ENCODE results near the gene SP6.

SP6 gene

DNA sequence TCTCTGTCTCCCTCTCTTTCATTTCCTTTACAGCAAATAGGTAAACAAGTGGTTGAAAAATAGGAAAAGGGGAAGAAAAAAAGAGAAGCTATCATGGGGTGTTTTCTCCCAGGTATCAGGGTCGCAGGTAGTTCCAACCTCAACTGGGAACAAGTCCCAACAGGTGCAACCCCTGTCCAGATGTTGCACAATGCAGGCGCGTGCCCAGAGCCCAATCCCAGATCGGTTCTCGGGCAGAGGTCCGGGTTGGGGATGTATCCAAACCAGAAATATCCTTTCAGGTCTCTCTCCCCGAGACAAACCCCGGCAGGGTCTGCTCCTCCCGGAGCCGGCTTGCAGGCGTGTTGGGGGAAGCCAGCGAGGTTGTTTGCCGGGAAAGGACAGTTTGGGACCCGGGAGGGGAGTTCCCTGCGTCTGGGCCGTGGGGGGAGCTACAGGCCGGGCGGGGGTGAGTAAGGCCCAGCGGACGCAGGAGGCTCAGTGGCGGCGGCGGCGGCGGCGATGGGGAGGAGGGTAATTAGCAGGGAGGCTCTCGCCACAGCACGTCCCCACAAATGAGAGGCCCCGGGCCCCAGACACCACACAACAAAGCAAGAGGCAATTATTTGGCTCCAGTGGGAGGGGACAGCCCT lies 21.2 kb upstream of the SP6 start:
- DNase-seq (ENCODE audit: low read depth): no peak
- TF ChIP-seq, protein P1, sequence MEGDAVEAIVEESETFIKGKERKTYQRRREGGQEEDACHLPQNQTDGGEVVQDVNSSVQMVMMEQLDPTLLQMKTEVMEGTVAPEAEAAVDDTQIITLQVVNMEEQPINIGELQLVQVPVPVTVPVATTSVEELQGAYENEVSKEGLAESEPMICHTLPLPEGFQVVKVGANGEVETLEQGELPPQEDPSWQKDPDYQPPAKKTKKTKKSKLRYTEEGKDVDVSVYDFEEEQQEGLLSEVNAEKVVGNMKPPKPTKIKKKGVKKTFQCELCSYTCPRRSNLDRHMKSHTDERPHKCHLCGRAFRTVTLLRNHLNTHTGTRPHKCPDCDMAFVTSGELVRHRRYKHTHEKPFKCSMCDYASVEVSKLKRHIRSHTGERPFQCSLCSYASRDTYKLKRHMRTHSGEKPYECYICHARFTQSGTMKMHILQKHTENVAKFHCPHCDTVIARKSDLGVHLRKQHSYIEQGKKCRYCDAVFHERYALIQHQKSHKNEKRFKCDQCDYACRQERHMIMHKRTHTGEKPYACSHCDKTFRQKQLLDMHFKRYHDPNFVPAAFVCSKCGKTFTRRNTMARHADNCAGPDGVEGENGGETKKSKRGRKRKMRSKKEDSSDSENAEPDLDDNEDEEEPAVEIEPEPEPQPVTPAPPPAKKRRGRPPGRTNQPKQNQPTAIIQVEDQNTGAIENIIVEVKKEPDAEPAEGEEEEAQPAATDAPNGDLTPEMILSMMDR (IDR thresholded peaks at IDR 0.05; ENCODE audit: control insufficient read depth, insufficient read depth, low read depth, low read length, missing control alignments): no peak

DNA sequence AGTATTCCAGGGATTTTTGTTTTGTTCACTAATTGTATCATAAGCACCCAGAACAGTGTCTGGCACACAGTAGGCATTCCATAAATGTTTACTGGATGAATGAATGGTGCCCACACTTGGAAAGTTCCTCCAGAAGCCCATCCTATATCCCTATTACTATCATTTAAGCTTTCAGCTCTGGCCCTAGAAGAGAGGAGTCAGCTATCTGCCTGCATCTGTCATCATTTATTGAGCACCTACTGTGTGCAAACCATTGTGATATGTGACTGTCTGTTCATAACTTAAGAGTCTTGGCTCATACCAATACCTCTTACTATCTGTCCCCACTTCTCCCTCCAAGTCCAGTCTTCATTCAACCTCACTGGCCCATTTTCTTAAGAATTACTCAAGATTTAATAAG lies 20.1 kb upstream of the SP6 start:
- TF ChIP-seq, protein P1 (IDR thresholded peaks at IDR 0.05; ENCODE audit: control insufficient read depth, insufficient read depth, low read depth, low read length, missing control alignments): no peak
- H3K4me3 ChIP-seq (ENCODE audit: control insufficient read depth, low read depth, low read length): no peak overlapping the region
- no peak for DNase-seq (ENCODE audit: low read depth)

More for the DNA sequence above, 21.2 kb upstream of the SP6 start:
- H3K4me3 ChIP-seq (ENCODE audit: control insufficient read depth, low read depth, low read length): peak overlapping the region; percentile 8; the same call in 1 of the 2 replicates

DNA sequence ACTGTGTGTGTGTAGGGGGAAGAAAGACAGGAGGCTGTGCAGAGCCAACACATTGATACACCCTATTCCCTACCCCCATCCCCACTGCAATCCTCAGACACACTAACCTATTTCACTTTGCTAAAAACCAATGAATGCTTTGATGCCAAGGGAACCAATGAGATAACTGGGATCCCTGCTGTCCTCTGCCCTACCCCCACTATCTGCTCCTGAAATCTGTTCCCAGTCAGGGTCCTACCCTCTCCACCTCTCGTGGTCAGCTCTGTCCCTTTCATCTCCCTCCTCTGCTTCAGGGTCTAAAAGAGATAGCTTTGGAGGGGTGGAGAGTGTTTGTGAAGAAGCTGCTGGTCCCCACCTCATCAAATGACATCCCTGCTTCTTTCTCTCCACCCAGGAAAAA lies 19.1 kb upstream of the SP6 start:
- TF ChIP-seq, protein P1 (IDR thresholded peaks at IDR 0.05; ENCODE audit: control insufficient read depth, insufficient read depth, low read depth, low read length, missing control alignments): no peak
- DNase-seq (ENCODE audit: low read depth): no peak
- H3K4me3 ChIP-seq (ENCODE audit: control insufficient read depth, low read depth, low read length): no peak overlapping the region

DNA sequence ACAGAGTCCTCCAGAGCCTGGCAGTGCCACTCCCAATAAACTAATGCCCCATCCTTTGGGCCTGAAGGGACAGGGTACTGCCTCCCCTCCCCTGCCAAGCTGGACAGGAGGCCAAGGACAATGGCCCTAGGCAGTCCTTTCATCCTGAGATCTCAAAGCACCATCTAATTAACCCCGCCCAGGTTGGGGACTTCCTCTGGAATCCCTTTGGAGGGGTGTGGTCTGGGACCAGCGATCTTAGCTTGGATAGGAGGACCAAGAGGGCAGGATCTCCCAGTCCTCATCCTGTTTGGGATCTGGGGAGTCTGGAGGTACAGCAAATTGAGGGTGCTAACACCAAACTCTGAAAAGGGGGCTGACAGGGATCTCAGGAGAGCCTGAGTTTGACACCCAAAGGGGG lies 18.2 kb upstream of the SP6 start:
- TF ChIP-seq, protein P1 (IDR thresholded peaks at IDR 0.05; ENCODE audit: control insufficient read depth, insufficient read depth, low read depth, low read length, missing control alignments): no peak
- H3K4me3 ChIP-seq (ENCODE audit: control insufficient read depth, low read depth, low read length): no peak overlapping the region
- no peak for DNase-seq (ENCODE audit: low read depth)

DNA sequence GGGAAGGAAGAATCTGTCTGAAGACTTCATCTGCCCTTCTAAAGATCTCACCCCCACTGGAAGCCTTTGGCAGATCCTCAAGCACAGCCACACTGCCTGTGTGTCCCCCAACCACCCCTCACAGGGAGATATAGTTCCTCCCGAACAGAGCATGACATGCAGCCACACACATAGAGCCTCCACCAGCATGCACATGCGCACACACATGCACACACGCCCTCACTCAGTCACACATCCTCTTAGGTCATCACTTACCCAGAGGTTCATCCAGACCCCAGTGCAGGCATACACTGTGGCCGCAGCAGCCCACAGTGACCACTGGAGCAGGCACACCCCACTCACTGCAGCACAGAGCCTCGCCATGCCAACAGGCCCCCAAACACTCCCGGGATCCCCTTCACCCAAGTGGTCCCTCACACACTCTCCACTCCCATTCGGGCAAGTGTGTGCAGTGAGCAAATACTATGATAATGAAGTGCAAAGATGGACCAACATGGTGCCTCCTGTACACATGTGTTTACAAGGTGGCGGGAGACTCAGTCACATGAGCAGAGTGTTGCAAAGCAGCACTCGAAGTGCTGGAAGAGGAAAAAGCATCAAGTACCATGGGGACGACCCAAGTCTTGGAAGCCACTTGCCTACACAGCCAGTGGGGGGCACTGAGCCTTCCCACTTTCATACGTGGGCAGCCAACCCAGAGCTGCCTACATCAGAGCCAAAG lies 17.0 kb upstream of the SP6 start:
- TF ChIP-seq, protein P1 (IDR thresholded peaks at IDR 0.05; ENCODE audit: control insufficient read depth, insufficient read depth, low read depth, low read length, missing control alignments): no peak
- no peak for DNase-seq (ENCODE audit: low read depth)

DNA sequence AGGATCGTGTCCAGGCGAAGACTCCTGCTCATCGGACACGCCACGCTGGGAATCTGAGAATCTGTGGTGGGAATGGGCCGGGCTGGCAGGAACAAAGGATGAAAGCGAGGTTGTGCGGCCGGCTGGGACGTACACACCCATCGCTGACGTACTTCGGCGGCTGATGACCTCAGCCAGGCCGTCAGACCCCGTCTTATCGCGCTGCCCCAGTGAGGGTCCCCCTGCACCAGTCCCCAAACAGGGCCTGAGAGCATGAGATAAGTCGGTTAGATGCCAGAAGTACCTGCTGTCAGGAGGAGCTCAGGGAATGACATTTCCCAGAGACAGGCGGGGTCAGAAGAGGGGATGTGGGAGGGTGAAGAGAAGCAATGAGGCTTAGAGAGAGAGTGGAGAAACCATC lies 16.0 kb upstream of the SP6 start:
- no peak overlapping the region for H3K4me3 ChIP-seq (ENCODE audit: control insufficient read depth, low read depth, low read length)
- DNase-seq (ENCODE audit: low read depth): no peak
- TF ChIP-seq, protein P1 (IDR thresholded peaks at IDR 0.05; ENCODE audit: control insufficient read depth, insufficient read depth, low read depth, low read length, missing control alignments): no peak

More for the DNA sequence above, 17.0 kb upstream of the SP6 start:
- H3K4me3 ChIP-seq (ENCODE audit: control insufficient read depth, low read depth, low read length): no peak overlapping the region
